HepG2 (cell line): ENCODE measurements around the gene AGAP3. TPM values are rescaled to one million over a fixed set of nuclear protein-coding genes. Genes with fewer than 3 reads are reported as not detected.
A peak's percentile ranks its signal among the peaks of the same experiment; 100 is the strongest.

Experiments
- DPF2 ChIP-seq: sonication (generic); formaldehyde crosslinking; IDR thresholded peaks from 2 replicates; pipeline ENCODE4 v1.4.0; 2020; ENCODE audit warnings: mild to moderate bottlenecking, low read depth, missing genetic modification reagents, borderline replicate concordance
- ISL2 ChIP-seq: sonication (generic); formaldehyde crosslinking; IDR thresholded peaks from 2 replicates; pipeline ENCODE4 v1.5.0; 2020; ENCODE audit warnings: missing genetic modification reagents
- ISX ChIP-seq: sonication (generic); formaldehyde crosslinking; conservative IDR thresholded peaks from 2 replicates; pipeline ENCODE4 v1.5.0; 2020; ENCODE audit warnings: missing genetic modification reagents
- PAWR ChIP-seq: sonication (generic); formaldehyde crosslinking; IDR thresholded peaks from 2 replicates; pipeline ENCODE4 v1.4.0; 2020; ENCODE audit warnings: missing genetic modification reagents, mild to moderate bottlenecking, borderline replicate concordance
- RBAK ChIP-seq: sonication (generic); formaldehyde crosslinking; IDR thresholded peaks from 2 replicates; pipeline ENCODE4 v1.5.1; 2020; ENCODE audit warnings: mild to moderate bottlenecking, missing genetic modification reagents
- SIN3B ChIP-seq: fragments of 150-350 bp; IDR thresholded peaks from 2 replicates; pipeline ENCODE4 v1.6.1; 2014; ENCODE audit warnings: low read length
- SOX5 ChIP-seq: IDR thresholded peaks from 2 replicates; pipeline ENCODE4 v1.6.1; 2016; ENCODE audit warnings: borderline replicate concordance
- SP4 ChIP-seq: sonication (generic); formaldehyde crosslinking; IDR thresholded peaks from 2 replicates; pipeline ENCODE4 v1.8.1; 2023; ENCODE audit warnings: mild to moderate bottlenecking, missing genetic modification reagents
- XRCC5 ChIP-seq: fragments of 200-400 bp; formaldehyde crosslinking; optimal IDR thresholded peaks from 2 replicates; pipeline ENCODE3; 2017; ENCODE audit warnings: mild to moderate bottlenecking, low read length
- YY1 ChIP-seq: IDR thresholded peaks from 2 replicates; pipeline ENCODE4 v1.6.1; 2011; ENCODE audit warnings: low read length, low read depth, moderate library complexity, mild to moderate bottlenecking; ENCODE audit not compliant: insufficient read depth, insufficient replicate concordance
- ZMYM4 ChIP-seq: sonication (generic); formaldehyde crosslinking; IDR thresholded peaks from 2 replicates; pipeline ENCODE4 v1.8.1; 2023; ENCODE audit warnings: mild to moderate bottlenecking, missing genetic modification reagents
- ZNF160 ChIP-seq: sonication (generic); formaldehyde crosslinking; IDR thresholded peaks from 2 replicates; pipeline ENCODE4 v1.8.0; 2022; ENCODE audit warnings: mild to moderate bottlenecking, inconsistent platforms, missing genetic modification reagents
- ZNF205 ChIP-seq: IDR thresholded peaks from 2 replicates; pipeline ENCODE4 v1.6.1; 2018; ENCODE audit warnings: missing biosample characterization, missing genetic modification reagents
- ZNF264 ChIP-seq: sonication (generic); formaldehyde crosslinking; IDR thresholded peaks from 2 replicates; pipeline ENCODE4 v1.4.0; 2020; ENCODE audit warnings: missing genetic modification reagents
- ZNF460 ChIP-seq: sonication (generic); formaldehyde crosslinking; IDR thresholded peaks from 2 replicates; pipeline ENCODE4 v1.5.1; 2020; ENCODE audit warnings: missing genetic modification reagents, mild to moderate bottlenecking, borderline replicate concordance
- ZNF556 ChIP-seq: sonication (generic); formaldehyde crosslinking; IDR thresholded peaks from 2 replicates; pipeline ENCODE4 v1.4.0; 2020; ENCODE audit warnings: mild to moderate bottlenecking, missing genetic modification reagents, borderline replicate concordance
- ZNF629 ChIP-seq: sonication (generic); formaldehyde crosslinking; conservative IDR thresholded peaks from 2 replicates; pipeline ENCODE4 v1.5.0; 2020; ENCODE audit warnings: missing genetic modification reagents
- ZNF75D ChIP-seq: sonication (generic); formaldehyde crosslinking; IDR thresholded peaks from 2 replicates; pipeline ENCODE4 v1.8.1; 2023; ENCODE audit warnings: missing genetic modification reagents, mild to moderate bottlenecking, borderline replicate concordance
- polyA plus RNA-seq, 8 experiments: library from polyadenylated mRNA; depleted of rRNA in 3 of 8; stranded (reverse) in 7 of 8; unstranded in 1 of 8; fragments of >200 nt; fragmentation: Illumina TruSeq in 4 of 8; extraction: Trizol in 4 of 8; gene quantifications; 2 replicates each; pipeline versions ENCODE4 v1.2.1 to v1.2.3, GENCODE V29; 2011 to 2016; ENCODE audit warnings: low read depth in 4 of 8, missing spikeins in 1 of 8, mixed read lengths in 1 of 8; ENCODE audit not compliant: insufficient read depth in 1 of 8
- total RNA-seq, 5 experiments: library from RNA; depleted of rRNA; stranded (reverse); fragments of >200 nt; fragmentation: Illumina TruSeq; extraction: Trizol; gene quantifications; 2 replicates each; pipeline ENCODE4 v1.2.3, GENCODE V29; 2016; ENCODE audit warnings: low read depth in 1 of 5
- TF ChIP-seq, protein P1 (sequence below): sonication (generic); formaldehyde crosslinking; IDR thresholded peaks from 2 replicates; pipeline ENCODE4 v1.4.0; 2020; ENCODE audit warnings: missing genetic modification reagents
- TF ChIP-seq, protein P2 (sequence below): sonication (generic); formaldehyde crosslinking; IDR thresholded peaks from 2 replicates; pipeline ENCODE4 v1.5.0; 2020; ENCODE audit warnings: mild to moderate bottlenecking, missing genetic modification reagents, borderline replicate concordance
- TF ChIP-seq, protein P3 (sequence below): sonication (generic); formaldehyde crosslinking; IDR thresholded peaks from 2 replicates; pipeline ENCODE4 v1.9.0; 2021; ENCODE audit warnings: missing genetic modification reagents, borderline replicate concordance

The AGAP3 gene
- total and polyA plus RNA-seq, 2 of the 13 experiments (the other 11 are each of a cell fraction or from before 2014, with no cell fraction given), result 31.3 to 61.4 TPM

DNA sequence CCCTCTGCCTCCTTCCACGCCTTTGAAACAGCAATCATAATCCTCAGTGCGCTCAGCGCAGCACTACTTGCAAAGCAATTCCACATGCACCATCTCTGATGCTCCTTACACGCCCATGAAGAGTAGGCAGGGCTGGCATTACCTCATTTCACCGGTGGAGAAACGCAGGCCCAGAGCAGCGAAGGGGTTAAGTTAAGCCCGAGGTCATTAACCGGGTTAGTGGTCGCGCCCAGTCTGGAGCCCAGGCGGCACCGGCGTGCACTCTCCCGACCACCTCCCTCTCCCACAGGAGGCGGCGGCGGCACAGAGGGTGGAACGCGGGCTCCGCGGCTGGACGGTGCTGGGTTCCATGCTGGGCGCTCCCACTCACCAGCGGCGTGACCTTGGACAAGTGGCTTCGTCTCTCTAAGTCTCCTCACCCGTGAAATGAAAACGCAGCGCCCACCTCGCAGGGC lies 6.2 kb upstream of the AGAP3 start (continued):
- TF ChIP-seq SP4 (CRISPR knock-in tag) (no peak), SIN3B (no peak), ZNF205 (CRISPR knock-in tag) (no peak), ZNF629 (no peak), ZNF460 (CRISPR knock-in tag) (no peak), ZNF556 (CRISPR knock-in tag) (no peak), RBAK (CRISPR knock-in tag) (no peak), ZNF264 (CRISPR knock-in tag) (no peak), SOX5 (CRISPR knock-in tag) (no peak), XRCC5 (peak; percentile 10), ISX (CRISPR knock-in tag) (no peak), DPF2 (CRISPR knock-in tag) (no peak), ZMYM4 (CRISPR knock-in tag) (no peak), YY1 (no peak), ZNF160 (CRISPR knock-in tag) (no peak), ISL2 (CRISPR knock-in tag) (0 out of 2 replicates have a peak, but pooled peaks have one; percentile 4), ZNF75D (CRISPR knock-in tag) (no peak), PAWR (CRISPR knock-in tag) (no peak)
- TF ChIP-seq, protein P1, sequence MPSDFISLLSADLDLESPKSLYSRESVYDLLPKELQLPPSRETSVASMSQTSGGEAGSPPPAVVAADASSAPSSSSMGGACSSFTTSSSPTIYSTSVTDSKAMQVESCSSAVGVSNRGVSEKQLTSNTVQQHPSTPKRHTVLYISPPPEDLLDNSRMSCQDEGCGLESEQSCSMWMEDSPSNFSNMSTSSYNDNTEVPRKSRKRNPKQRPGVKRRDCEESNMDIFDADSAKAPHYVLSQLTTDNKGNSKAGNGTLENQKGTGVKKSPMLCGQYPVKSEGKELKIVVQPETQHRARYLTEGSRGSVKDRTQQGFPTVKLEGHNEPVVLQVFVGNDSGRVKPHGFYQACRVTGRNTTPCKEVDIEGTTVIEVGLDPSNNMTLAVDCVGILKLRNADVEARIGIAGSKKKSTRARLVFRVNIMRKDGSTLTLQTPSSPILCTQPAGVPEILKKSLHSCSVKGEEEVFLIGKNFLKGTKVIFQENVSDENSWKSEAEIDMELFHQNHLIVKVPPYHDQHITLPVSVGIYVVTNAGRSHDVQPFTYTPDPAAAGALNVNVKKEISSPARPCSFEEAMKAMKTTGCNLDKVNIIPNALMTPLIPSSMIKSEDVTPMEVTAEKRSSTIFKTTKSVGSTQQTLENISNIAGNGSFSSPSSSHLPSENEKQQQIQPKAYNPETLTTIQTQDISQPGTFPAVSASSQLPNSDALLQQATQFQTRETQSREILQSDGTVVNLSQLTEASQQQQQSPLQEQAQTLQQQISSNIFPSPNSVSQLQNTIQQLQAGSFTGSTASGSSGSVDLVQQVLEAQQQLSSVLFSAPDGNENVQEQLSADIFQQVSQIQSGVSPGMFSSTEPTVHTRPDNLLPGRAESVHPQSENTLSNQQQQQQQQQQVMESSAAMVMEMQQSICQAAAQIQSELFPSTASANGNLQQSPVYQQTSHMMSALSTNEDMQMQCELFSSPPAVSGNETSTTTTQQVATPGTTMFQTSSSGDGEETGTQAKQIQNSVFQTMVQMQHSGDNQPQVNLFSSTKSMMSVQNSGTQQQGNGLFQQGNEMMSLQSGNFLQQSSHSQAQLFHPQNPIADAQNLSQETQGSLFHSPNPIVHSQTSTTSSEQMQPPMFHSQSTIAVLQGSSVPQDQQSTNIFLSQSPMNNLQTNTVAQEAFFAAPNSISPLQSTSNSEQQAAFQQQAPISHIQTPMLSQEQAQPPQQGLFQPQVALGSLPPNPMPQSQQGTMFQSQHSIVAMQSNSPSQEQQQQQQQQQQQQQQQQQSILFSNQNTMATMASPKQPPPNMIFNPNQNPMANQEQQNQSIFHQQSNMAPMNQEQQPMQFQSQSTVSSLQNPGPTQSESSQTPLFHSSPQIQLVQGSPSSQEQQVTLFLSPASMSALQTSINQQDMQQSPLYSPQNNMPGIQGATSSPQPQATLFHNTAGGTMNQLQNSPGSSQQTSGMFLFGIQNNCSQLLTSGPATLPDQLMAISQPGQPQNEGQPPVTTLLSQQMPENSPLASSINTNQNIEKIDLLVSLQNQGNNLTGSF (CRISPR knock-in tag), result no peak
- TF ChIP-seq, protein P2, sequence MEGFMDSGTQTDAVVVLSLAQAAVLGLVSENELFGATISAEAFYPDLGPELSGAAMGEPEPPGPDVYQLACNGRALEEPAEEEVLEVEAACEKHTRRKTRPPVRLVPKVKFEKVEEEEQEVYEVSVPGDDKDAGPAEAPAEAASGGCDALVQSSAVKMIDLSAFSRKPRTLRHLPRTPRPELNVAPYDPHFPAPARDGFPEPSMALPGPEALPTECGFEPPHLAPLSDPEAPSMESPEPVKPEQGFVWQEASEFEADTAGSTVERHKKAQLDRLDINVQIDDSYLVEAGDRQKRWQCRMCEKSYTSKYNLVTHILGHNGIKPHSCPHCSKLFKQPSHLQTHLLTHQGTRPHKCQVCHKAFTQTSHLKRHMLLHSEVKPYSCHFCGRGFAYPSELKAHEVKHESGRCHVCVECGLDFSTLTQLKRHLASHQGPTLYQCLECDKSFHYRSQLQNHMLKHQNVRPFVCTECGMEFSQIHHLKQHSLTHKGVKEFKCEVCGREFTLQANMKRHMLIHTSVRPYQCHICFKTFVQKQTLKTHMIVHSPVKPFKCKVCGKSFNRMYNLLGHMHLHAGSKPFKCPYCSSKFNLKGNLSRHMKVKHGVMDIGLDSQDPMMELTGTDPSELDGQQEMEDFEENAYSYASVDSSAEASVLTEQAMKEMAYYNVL, result no peak
- TF ChIP-seq, protein P3, sequence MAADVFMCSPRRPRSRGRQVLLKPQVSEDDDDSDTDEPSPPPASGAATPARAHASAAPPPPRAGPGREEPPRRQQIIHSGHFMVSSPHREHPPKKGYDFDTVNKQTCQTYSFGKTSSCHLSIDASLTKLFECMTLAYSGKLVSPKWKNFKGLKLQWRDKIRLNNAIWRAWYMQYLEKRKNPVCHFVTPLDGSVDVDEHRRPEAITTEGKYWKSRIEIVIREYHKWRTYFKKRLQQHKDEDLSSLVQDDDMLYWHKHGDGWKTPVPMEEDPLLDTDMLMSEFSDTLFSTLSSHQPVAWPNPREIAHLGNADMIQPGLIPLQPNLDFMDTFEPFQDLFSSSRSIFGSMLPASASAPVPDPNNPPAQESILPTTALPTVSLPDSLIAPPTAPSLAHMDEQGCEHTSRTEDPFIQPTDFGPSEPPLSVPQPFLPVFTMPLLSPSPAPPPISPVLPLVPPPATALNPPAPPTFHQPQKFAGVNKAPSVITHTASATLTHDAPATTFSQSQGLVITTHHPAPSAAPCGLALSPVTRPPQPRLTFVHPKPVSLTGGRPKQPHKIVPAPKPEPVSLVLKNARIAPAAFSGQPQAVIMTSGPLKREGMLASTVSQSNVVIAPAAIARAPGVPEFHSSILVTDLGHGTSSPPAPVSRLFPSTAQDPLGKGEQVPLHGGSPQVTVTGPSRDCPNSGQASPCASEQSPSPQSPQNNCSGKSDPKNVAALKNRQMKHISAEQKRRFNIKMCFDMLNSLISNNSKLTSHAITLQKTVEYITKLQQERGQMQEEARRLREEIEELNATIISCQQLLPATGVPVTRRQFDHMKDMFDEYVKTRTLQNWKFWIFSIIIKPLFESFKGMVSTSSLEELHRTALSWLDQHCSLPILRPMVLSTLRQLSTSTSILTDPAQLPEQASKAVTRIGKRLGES (CRISPR knock-in tag), result no peak
